Measurements from ENCODE around the gene TNS1. TPM values are rescaled to one million over a fixed set of nuclear protein-coding genes. Genes with fewer than 3 reads are reported as not detected.

The TNS1 gene
- total RNA-seq, 1 experiment from 2014 or later = 6.2 TPM

DNA sequence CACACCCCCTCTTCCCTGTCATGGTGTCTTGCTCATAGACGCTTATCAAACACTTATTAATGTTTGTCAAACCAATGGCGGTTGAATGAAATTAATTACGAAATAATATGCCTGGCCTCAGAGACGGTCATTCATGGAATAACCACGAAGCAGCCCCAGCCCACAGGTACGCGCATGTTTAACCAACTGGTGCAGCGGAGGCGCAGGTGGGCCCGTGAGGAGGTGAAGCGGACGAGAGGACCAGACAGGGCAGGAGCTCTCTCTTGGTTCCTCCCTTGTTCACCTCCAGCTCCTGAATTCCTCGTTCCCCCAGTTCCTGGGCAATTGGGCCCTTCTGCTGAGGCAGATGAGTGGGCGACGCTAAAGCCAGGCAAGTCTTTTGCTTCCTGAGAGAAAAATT lies 169.8 kb downstream of the TNS1 start:
- CTCF ChIA-PET = no interaction called here

DNA sequence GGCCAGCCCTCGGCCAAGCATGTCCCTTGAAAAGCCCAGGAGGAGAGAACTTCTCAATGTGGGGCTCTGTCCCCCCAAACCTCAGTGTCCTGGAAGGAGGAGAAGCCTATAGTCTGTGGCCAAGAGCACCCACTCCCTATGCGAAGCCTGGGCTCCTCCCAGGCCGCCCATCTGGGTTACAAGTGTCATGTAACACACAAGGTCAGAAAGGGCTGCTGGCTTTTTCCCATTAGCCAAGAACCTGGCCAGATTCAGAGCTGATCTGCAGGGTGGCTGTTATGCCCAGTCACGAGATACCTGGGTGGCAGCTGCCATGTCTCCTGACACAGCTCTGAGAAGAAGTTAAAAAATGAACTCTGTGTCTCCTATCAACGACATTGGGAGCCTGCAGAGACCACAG lies 170.7 kb downstream of the TNS1 start:
- ATAC-seq = no peak
- Histone ChIP-seq H3K4me3 (replicated peaks in 1 of 2; ENCODE audit: low read depth in 1 of 2, low read length in 2 of 2) (no peak overlapping the region), H3K9me2 (ENCODE audit: insufficient read depth) (no peaks in the 10 kb centered on the region), H3K4me2 (ENCODE audit: low read length) (no peak overlapping the region), H4K20me1 (ENCODE audit: insufficient read depth) (no peaks in the 10 kb centered on the region), H3K9me3 (ENCODE audit: control insufficient read depth in 1 of 2, insufficient read depth in 1 of 2, low read depth in 1 of 2, low read length in 2 of 2) (no peaks in the 10 kb centered on the region), H3K9ac (ENCODE audit: low read length) (no peak overlapping the region), H3K4me1 (ENCODE audit: control insufficient read depth in 1 of 2, insufficient read depth in 2 of 2, low read length in 2 of 2) (peaks cover 2 to 9% of the 10 kb centered on the region in 2 experiments; a peak in 3 of 4 replicates), H3K27ac (ENCODE audit: low read depth, low read length) (no peak overlapping the region), H3K36me3 (ENCODE audit: control insufficient read depth in 1 of 2, insufficient read depth in 2 of 2, low read length in 2 of 2) (no peaks in the 10 kb centered on the region), H3K79me2 (ENCODE audit: insufficient read depth, low read length) (no peaks in the 10 kb centered on the region), H3K27me3 (ENCODE audit: insufficient read depth, low read length) (no peaks in the 10 kb centered on the region), H2AFZ (ENCODE audit: low read depth, low read length, poor library complexity, severe bottlenecking) (no peak overlapping the region)
- intact Hi-C loops (cut with micrococcal nuclease) = no loop called here
- POLR2A ChIA-PET = no interaction called here
- BruUV-seq (replicated peaks) = no TSS peak
- TF ChIP-seq ZFX (IDR thresholded peaks at IDR 0.05) (no peak), SP1 (IDR thresholded peaks at IDR 0.05; ENCODE audit: low read depth) (no peak), YY1 (IDR thresholded peaks at IDR 0.05; ENCODE audit: extremely low read depth, insufficient replicate concordance, low read depth, low read length) (no peak), JUND (IDR thresholded peaks at IDR 0.05) (no peak), CEBPB (IDR thresholded peaks at IDR 0.05; ENCODE audit: low read depth) (no peak), EZH2phosphoT487 (IDR thresholded peaks at IDR 0.05; ENCODE audit: borderline replicate concordance) (no peak), SIN3A (IDR thresholded peaks at IDR 0.05; ENCODE audit: low read depth) (no peak)
- TF ChIP-seq, protein P1, sequence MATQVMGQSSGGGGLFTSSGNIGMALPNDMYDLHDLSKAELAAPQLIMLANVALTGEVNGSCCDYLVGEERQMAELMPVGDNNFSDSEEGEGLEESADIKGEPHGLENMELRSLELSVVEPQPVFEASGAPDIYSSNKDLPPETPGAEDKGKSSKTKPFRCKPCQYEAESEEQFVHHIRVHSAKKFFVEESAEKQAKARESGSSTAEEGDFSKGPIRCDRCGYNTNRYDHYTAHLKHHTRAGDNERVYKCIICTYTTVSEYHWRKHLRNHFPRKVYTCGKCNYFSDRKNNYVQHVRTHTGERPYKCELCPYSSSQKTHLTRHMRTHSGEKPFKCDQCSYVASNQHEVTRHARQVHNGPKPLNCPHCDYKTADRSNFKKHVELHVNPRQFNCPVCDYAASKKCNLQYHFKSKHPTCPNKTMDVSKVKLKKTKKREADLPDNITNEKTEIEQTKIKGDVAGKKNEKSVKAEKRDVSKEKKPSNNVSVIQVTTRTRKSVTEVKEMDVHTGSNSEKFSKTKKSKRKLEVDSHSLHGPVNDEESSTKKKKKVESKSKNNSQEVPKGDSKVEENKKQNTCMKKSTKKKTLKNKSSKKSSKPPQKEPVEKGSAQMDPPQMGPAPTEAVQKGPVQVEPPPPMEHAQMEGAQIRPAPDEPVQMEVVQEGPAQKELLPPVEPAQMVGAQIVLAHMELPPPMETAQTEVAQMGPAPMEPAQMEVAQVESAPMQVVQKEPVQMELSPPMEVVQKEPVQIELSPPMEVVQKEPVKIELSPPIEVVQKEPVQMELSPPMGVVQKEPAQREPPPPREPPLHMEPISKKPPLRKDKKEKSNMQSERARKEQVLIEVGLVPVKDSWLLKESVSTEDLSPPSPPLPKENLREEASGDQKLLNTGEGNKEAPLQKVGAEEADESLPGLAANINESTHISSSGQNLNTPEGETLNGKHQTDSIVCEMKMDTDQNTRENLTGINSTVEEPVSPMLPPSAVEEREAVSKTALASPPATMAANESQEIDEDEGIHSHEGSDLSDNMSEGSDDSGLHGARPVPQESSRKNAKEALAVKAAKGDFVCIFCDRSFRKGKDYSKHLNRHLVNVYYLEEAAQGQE (IDR thresholded peaks at IDR 0.05; ENCODE audit: low read depth) = no peak
- CTCF ChIA-PET = no interaction called here
- DNase-seq (ENCODE audit: low read depth, low spot score) = no peak
- RAD21 ChIA-PET (ENCODE audit: low non-redundant PET in 1 of 2, low total read pairs in 2 of 2, uncharacterized antibody in 2 of 2, unreplicated experiment in 2 of 2) = no interaction called here

More for the DNA sequence above, 169.8 kb downstream of the TNS1 start:
- ATAC-seq (no peak), DNase-seq (ENCODE audit: low read depth, low spot score) (no peak)
- no peaks in the 10 kb centered on the region for H3K9me2 ChIP-seq (ENCODE audit: insufficient read depth)
- no peak overlapping the region for H2AFZ ChIP-seq (ENCODE audit: low read depth, low read length, poor library complexity, severe bottlenecking)
- no peaks in the 10 kb centered on the region for H3K9me3 ChIP-seq (ENCODE audit: control insufficient read depth in 1 of 2, insufficient read depth in 1 of 2, low read depth in 1 of 2, low read length in 2 of 2)
- TF ChIP-seq JUND (IDR thresholded peaks at IDR 0.05) (no peak), RAD21 (IDR thresholded peaks at IDR 0.05; ENCODE audit: low read depth) (no peak), SP1 (IDR thresholded peaks at IDR 0.05; ENCODE audit: low read depth) (no peak), YY1 (IDR thresholded peaks at IDR 0.05; ENCODE audit: extremely low read depth, insufficient replicate concordance, low read depth, low read length) (no peak), POLR2AphosphoS5 (IDR thresholded peaks at IDR 0.05; ENCODE audit: low read depth, low read length) (no peak), SRF (IDR thresholded peaks at IDR 0.05; ENCODE audit: low read depth) (no peak), ZNF274 (IDR thresholded peaks at IDR 0.05; ENCODE audit: low read depth, low read length) (no peak)
- TF ChIP-seq, protein P2, sequence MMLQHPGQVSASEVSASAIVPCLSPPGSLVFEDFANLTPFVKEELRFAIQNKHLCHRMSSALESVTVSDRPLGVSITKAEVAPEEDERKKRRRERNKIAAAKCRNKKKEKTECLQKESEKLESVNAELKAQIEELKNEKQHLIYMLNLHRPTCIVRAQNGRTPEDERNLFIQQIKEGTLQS (IDR thresholded peaks at IDR 0.05) = no peak
- BruUV-seq (replicated peaks) = no TSS peak
- H3K79me2 ChIP-seq (ENCODE audit: insufficient read depth, low read length) = no peaks in the 10 kb centered on the region
- no peak overlapping the region for H3K4me2 ChIP-seq (ENCODE audit: low read length)
- RAD21 ChIA-PET (ENCODE audit: low non-redundant PET in 1 of 2, low total read pairs in 2 of 2, uncharacterized antibody in 2 of 2, unreplicated experiment in 2 of 2) = no interaction called here
- intact Hi-C loops (cut with micrococcal nuclease) = no loop called here
- no peaks in the 10 kb centered on the region for H4K20me1 ChIP-seq (ENCODE audit: insufficient read depth)
- POLR2A ChIA-PET = no interaction called here
- no peak overlapping the region for H3K4me3 ChIP-seq (replicated peaks in 1 of 2; ENCODE audit: low read depth in 1 of 2, low read length in 2 of 2)
- H3K4me1 ChIP-seq (ENCODE audit: control insufficient read depth in 1 of 2, insufficient read depth in 2 of 2, low read length in 2 of 2) = peaks cover 4 to 9% of the 10 kb centered on the region in 2 experiments; a peak in 3 of 4 replicates
- no peaks in the 10 kb centered on the region for H3K36me3 ChIP-seq (ENCODE audit: control insufficient read depth in 1 of 2, insufficient read depth in 2 of 2, low read length in 2 of 2)
- H3K27ac ChIP-seq (ENCODE audit: low read depth, low read length) = no peak overlapping the region
- no peaks in the 10 kb centered on the region for H3K27me3 ChIP-seq (ENCODE audit: insufficient read depth, low read length)
- no peak overlapping the region for H3K9ac ChIP-seq (ENCODE audit: low read length)

All from HCT116 (cell line).